HEK293 (cell line): ENCODE results near the gene CEP85L.

Experiments used
- CTCF ChIA-PET: fragments of 350-600 bp; formaldehyde crosslinking; extraction: SDS; loops from one replicate; lab custom pipeline; 2021; ENCODE audit warnings: antibody characterized with exemption; lab: Yijun Ruan, JAX
- POLR2A ChIA-PET: fragments of 300-600 bp; formaldehyde crosslinking; extraction: SDS; loops from one replicate; lab custom pipeline; 2020; ENCODE audit warnings: antibody characterized with exemption, inconsistent platforms; lab: Yijun Ruan, JAX
- H3K27ac ChIP-seq: fragments of 200-500 bp; sonication (Bioruptor generic); 2 replicates; pipeline ENCODE4 v1.5.1; 2014; ENCODE audit warnings: low read depth, low read length, control low read depth, inconsistent platforms; ENCODE audit errors: extremely low read depth
- H3K36me3 ChIP-seq, 2 experiments: fragments of 200-500 bp in 1 of 2; sonication (Bioruptor generic) in 1 of 2; 1 replicate in 1 of 2; 2 replicates in 1 of 2; pipeline ENCODE4 v1.5.1; 2014 to 2017; ENCODE audit warnings: inconsistent platforms in 2 of 2, low read length in 2 of 2; ENCODE audit not compliant: control insufficient read depth in 2 of 2, insufficient read depth in 1 of 2
- H3K4me1 ChIP-seq: fragments of 200-500 bp; sonication (Bioruptor generic); 2 replicates; pipeline ENCODE4 v1.5.1; 2014; ENCODE audit warnings: mild to moderate bottlenecking, low read length, inconsistent platforms; ENCODE audit not compliant: control insufficient read depth, insufficient read depth
- H3K4me3 ChIP-seq: 2 replicates; pipeline ENCODE4 v1.5.1; 2011; ENCODE audit warnings: low read depth, mild to moderate bottlenecking, control low read depth, low read length, moderate library complexity
- H3K9me3 ChIP-seq: fragments of 200-500 bp; sonication (Bioruptor generic); 2 replicates; pipeline ENCODE4 v1.5.1; 2014; ENCODE audit warnings: low read depth, low read length, inconsistent platforms; ENCODE audit not compliant: control insufficient read depth, insufficient read depth
- ATF2 ChIP-seq: fragments of 450-650 bp; formaldehyde crosslinking; IDR thresholded peaks from 2 replicates; pipeline ENCODE4 v1.5.1; 2016; ENCODE audit warnings: missing biosample characterization, missing genetic modification characterization, low read depth
- FEZF1 ChIP-seq: fragments of 450-650 bp; formaldehyde crosslinking; IDR thresholded peaks from 2 replicates; pipeline ENCODE4 v1.5.1; 2016; ENCODE audit warnings: missing biosample characterization, missing genetic modification characterization
- PRDM4 ChIP-seq: fragments of 450-650 bp; formaldehyde crosslinking; IDR thresholded peaks from 2 replicates; pipeline ENCODE4 v1.5.1; 2017; ENCODE audit warnings: missing biosample characterization, missing genetic modification characterization
- SP7 ChIP-seq: fragments of 450-650 bp; formaldehyde crosslinking; IDR thresholded peaks from 2 replicates; pipeline ENCODE4 v1.5.1; 2016; ENCODE audit warnings: missing biosample characterization, missing genetic modification characterization
- TRIM28 ChIP-seq: IDR thresholded peaks from 2 replicates; pipeline ENCODE4 v1.6.1; 2011; ENCODE audit warnings: low read length, control low read depth, borderline replicate concordance
- ZBTB11 ChIP-seq: fragments of 450-650 bp; formaldehyde crosslinking; conservative IDR thresholded peaks from 2 replicates; pipeline ENCODE4 v1.5.1; 2016; ENCODE audit warnings: low read depth, missing biosample characterization, missing genetic modification characterization
- ZBTB44 ChIP-seq: fragments of 450-650 bp; IDR thresholded peaks from 2 replicates; pipeline ENCODE4 v1.5.1; 2018; ENCODE audit warnings: missing biosample characterization, mild to moderate bottlenecking, missing genetic modification characterization
- ZNF175 ChIP-seq: fragments of 450-650 bp; formaldehyde crosslinking; IDR thresholded peaks from 2 replicates; pipeline ENCODE4 v1.5.1; 2016; ENCODE audit warnings: missing biosample characterization, missing genetic modification characterization
- ZNF223 ChIP-seq: fragments of 450-650 bp; formaldehyde crosslinking; IDR thresholded peaks from 2 replicates; pipeline ENCODE4 v1.5.1; 2016; ENCODE audit warnings: missing biosample characterization, missing genetic modification characterization
- ZNF37A ChIP-seq: fragments of 450-650 bp; IDR thresholded peaks from 2 replicates; pipeline ENCODE4 v1.5.1; 2018; ENCODE audit warnings: missing biosample characterization, missing genetic modification characterization
- ZNF391 ChIP-seq: fragments of 450-650 bp; formaldehyde crosslinking; IDR thresholded peaks from 2 replicates; pipeline ENCODE4 v1.5.1; 2016; ENCODE audit warnings: low read depth, missing biosample characterization, missing genetic modification characterization, borderline replicate concordance
- ZNF398 ChIP-seq: fragments of 450-650 bp; formaldehyde crosslinking; IDR thresholded peaks from 2 replicates; pipeline ENCODE4 v1.5.1; 2017; ENCODE audit warnings: missing biosample characterization, missing genetic modification characterization
- ZNF561 ChIP-seq: fragments of 450-650 bp; IDR thresholded peaks from 2 replicates; pipeline ENCODE4 v1.5.1; 2018; ENCODE audit warnings: missing biosample characterization, missing genetic modification characterization, borderline replicate concordance
- ZNF624 ChIP-seq: fragments of 450-650 bp; formaldehyde crosslinking; IDR thresholded peaks from 2 replicates; pipeline ENCODE4 v1.5.1; 2017; ENCODE audit warnings: missing biosample characterization, missing genetic modification characterization
- ZNF639 ChIP-seq: fragments of 450-650 bp; formaldehyde crosslinking; IDR thresholded peaks from 2 replicates; pipeline ENCODE4 v1.5.1; 2016; ENCODE audit warnings: missing biosample characterization, missing genetic modification characterization
- ZNF777 ChIP-seq: fragments of 450-650 bp; formaldehyde crosslinking; IDR thresholded peaks from 2 replicates; pipeline ENCODE4 v1.5.1; 2017; ENCODE audit warnings: missing biosample characterization, missing genetic modification characterization, borderline replicate concordance
- ZNF792 ChIP-seq: fragments of 450-650 bp; formaldehyde crosslinking; IDR thresholded peaks from 2 replicates; pipeline ENCODE4 v1.5.1; 2016; ENCODE audit warnings: missing biosample characterization, missing genetic modification characterization
- ZNF830 ChIP-seq: fragments of 450-650 bp; IDR thresholded peaks from 2 replicates; pipeline ENCODE4 v1.5.0; 2018; ENCODE audit warnings: missing biosample characterization, missing genetic modification characterization, low read depth, mild to moderate bottlenecking, moderate library complexity
- ZSCAN18 ChIP-seq: fragments of 450-650 bp; formaldehyde crosslinking; IDR thresholded peaks from 2 replicates; pipeline ENCODE4 v1.5.1; 2016; ENCODE audit warnings: missing biosample characterization, missing genetic modification characterization
- ZSCAN30 ChIP-seq: fragments of 450-650 bp; IDR thresholded peaks from 2 replicates; pipeline ENCODE4 v1.5.1; 2018; ENCODE audit warnings: missing biosample characterization, mild to moderate bottlenecking, missing genetic modification characterization, moderate library complexity

CEP85L gene

GRCh38 chr6:118650582-118651281 lies 659 bp downstream of the CEP85L start (continued):
- TF ChIP-seq ZBTB11 (tag by site-specific recombination) (peak; percentile 4; the same call in 1 of the 2 replicates), ZNF223 (tag by site-specific recombination) (no peak), ZNF830 (no peak), FEZF1 (no peak), ZNF792 (peak; percentile 26; the same call in 1 of the 2 replicates)

GRCh38 chr6:118649918-118650581 lies 1.3 kb downstream of the CEP85L start:
- ChIA-PET CTCF (interaction anchor here (0.6 to 0.7 kb wide), 2 partner anchors 9 to 226 kb away, joined by 3 to 4 read pairs; no protein-coding TSS in a partner anchor), POLR2A (interaction anchor here (0.9 to 1.8 kb wide), 2 partner anchors 9 to 18 kb away, joined by 3 to 7 read pairs; no protein-coding TSS in a partner anchor)
- Histone ChIP-seq H3K9me3 (no peaks in the 10 kb centered on the region), H3K36me3 (no peaks in the 10 kb centered on the region), H3K4me3 (peak overlapping the region; percentile 94), H3K4me1 (peaks cover 5% of the 10 kb centered on the region; the same call in 1 of the 2 replicates), H3K27ac (peak overlapping the region; percentile 89; the same call in 1 of the 2 replicates)
- TF ChIP-seq PRDM4 (tag by site-specific recombination) (0 out of 2 replicates have a peak, but pooled peaks have one; percentile 9), ZBTB44 (tag by site-specific recombination) (no peak), ZSCAN30 (tag by site-specific recombination) (no peak), SP7 (no peak), ATF2 (tag by site-specific recombination) (no peak), ZNF37A (tag by site-specific recombination) (no peak), ZNF398 (tag by site-specific recombination) (no peak), ZNF777 (tag by site-specific recombination) (no peak), ZNF639 (tag by site-specific recombination) (no peak), TRIM28 (no peak; the same call in 1 of the 2 replicates), ZNF561 (tag by site-specific recombination) (0 out of 2 replicates have a peak, but pooled peaks have one; percentile 13), ZSCAN18 (no peak), ZNF624 (tag by site-specific recombination) (no peak), ZNF391 (tag by site-specific recombination) (no peak), ZNF175 (tag by site-specific recombination) (no peak)
